Mesendoderm (in vitro differentiated cells): ENCODE data around the gene FRMD4A.
A peak's percentile ranks its signal among the peaks of the same experiment; 100 is the strongest.

Source experiments
- DNase-seq: peaks from one replicate; pipeline ENCODE4 v3.0.0; 2013
- H2AK5ac ChIP-seq: 2 replicates; pipeline ENCODE4 v1.6.1; 2013; ENCODE audit warnings: low read length, inconsistent platforms
- H2BK120ac ChIP-seq: 2 replicates; pipeline ENCODE4 v1.6.1; 2013; ENCODE audit warnings: low read depth, mild to moderate bottlenecking, low read length, moderate library complexity, mixed read lengths
- H2BK15ac ChIP-seq: replicated peaks from 2 replicates; pipeline ENCODE4 v1.6.1; 2013; ENCODE audit warnings: low read depth, mild to moderate bottlenecking, moderate library complexity
- H2BK5ac ChIP-seq: 2 replicates; pipeline ENCODE4 v1.6.1; 2013; ENCODE audit warnings: low read length, inconsistent platforms
- H3K18ac ChIP-seq: 2 replicates; pipeline ENCODE4 v1.6.1; 2013; ENCODE audit warnings: mild to moderate bottlenecking, low read length, mixed read lengths
- H3K23ac ChIP-seq: one replicate; pipeline ENCODE4 v1.6.1; 2013; ENCODE audit warnings: low read length
- H3K27ac ChIP-seq: 2 replicates; pipeline ENCODE4 v1.5.1; 2013; ENCODE audit warnings: low read depth, mild to moderate bottlenecking, inconsistent platforms, low read length, moderate library complexity
- H3K27me3 ChIP-seq: 2 replicates; pipeline ENCODE4 v1.6.1; 2013; ENCODE audit warnings: low read length, control low read depth, mild to moderate bottlenecking, inconsistent platforms; ENCODE audit not compliant: insufficient read depth, poor library complexity
- H3K36me3 ChIP-seq: 2 replicates; pipeline ENCODE4 v1.6.1; 2013; ENCODE audit warnings: low read length, inconsistent platforms; ENCODE audit not compliant: control insufficient read depth, insufficient read depth
- H3K4ac ChIP-seq: one replicate; pipeline ENCODE4 v1.6.1; 2013; ENCODE audit warnings: low read depth, mild to moderate bottlenecking, low read length, moderate library complexity
- H3K4me1 ChIP-seq: 2 replicates; pipeline ENCODE4 v1.6.1; 2013; ENCODE audit warnings: low read depth, low read length, inconsistent platforms; ENCODE audit not compliant: control insufficient read depth
- H3K4me2 ChIP-seq: 2 replicates; pipeline ENCODE4 v1.6.1; 2013; ENCODE audit warnings: low read length
- H3K4me3 ChIP-seq: 2 replicates; pipeline ENCODE4 v1.5.1; 2013; ENCODE audit warnings: mild to moderate bottlenecking, low read length
- H3K56ac ChIP-seq: one replicate; pipeline ENCODE4 v1.6.1; 2013; ENCODE audit warnings: low read length
- H3K79me1 ChIP-seq: 2 replicates; pipeline ENCODE4 v1.6.1; 2013; ENCODE audit warnings: low read length, inconsistent platforms
- H3K79me2 ChIP-seq: 2 replicates; pipeline ENCODE4 v1.6.1; 2013; ENCODE audit warnings: mild to moderate bottlenecking, low read length; ENCODE audit not compliant: control insufficient read depth, insufficient read depth
- H3K9ac ChIP-seq: 2 replicates; pipeline ENCODE4 v1.6.1; 2013; ENCODE audit warnings: low read length, inconsistent platforms
- H4K5ac ChIP-seq: one replicate; pipeline ENCODE4 v1.6.1; 2013; ENCODE audit warnings: low read length
- H4K8ac ChIP-seq: one replicate; pipeline ENCODE4 v1.6.1; 2013; ENCODE audit warnings: low read depth, mild to moderate bottlenecking, control low read depth, low read length, moderate library complexity
- WGBS: extraction: QIAGEN DNeasy Blood & Tissue Kit; methylation state at CpG from one replicate; pipeline ENCODE4 v1.1.7; 2013; ENCODE audit warnings: low lambda C conversion rate, missing lambda C conversion rate; ENCODE audit not compliant: insufficient coverage; ENCODE audit errors: extremely low coverage; 5-methylcytosine and 5-hydroxymethylcytosine counted together

The FRMD4A gene

GRCh38 chr10:13743101-13743693, 587.5 kb downstream of the FRMD4A start:
- Histone ChIP-seq H3K23ac (no peak overlapping the region), H4K8ac (no peak overlapping the region), H3K4me1 (no peaks in the 10 kb centered on the region), H3K4me3 (no peak overlapping the region), H3K18ac (no peak overlapping the region), H3K27me3 (no peaks in the 10 kb centered on the region), H3K27ac (no peak overlapping the region), H3K4me2 (no peak overlapping the region), H2BK15ac (no peak overlapping the region), H2AK5ac (no peak overlapping the region), H4K5ac (no peak overlapping the region), H3K4ac (no peak overlapping the region), H2BK5ac (no peak overlapping the region), H3K36me3 (no peaks in the 10 kb centered on the region), H2BK120ac (no peak overlapping the region), H3K79me2 (no peaks in the 10 kb centered on the region), H3K79me1 (no peaks in the 10 kb centered on the region), H3K56ac (no peak overlapping the region), H3K9ac (no peak overlapping the region)
- DNase-seq = no peak
- no CpG with 5 or more reads among the region's 15 CpGs for WGBS

GRCh38 chr10:13741438-13741837, 589.3 kb downstream of the FRMD4A start:
- Histone ChIP-seq H3K4me1 (no peaks in the 10 kb centered on the region), H3K4ac (no peak overlapping the region), H4K5ac (no peak overlapping the region), H3K36me3 (no peaks in the 10 kb centered on the region), H3K18ac (no peak overlapping the region), H3K23ac (no peak overlapping the region), H3K79me2 (no peaks in the 10 kb centered on the region), H2BK15ac (no peak overlapping the region), H2AK5ac (no peak overlapping the region), H3K56ac (no peak overlapping the region), H2BK5ac (no peak overlapping the region), H4K8ac (no peak overlapping the region), H3K27ac (no peak overlapping the region), H3K4me2 (no peak overlapping the region), H3K27me3 (no peaks in the 10 kb centered on the region), H3K4me3 (no peak overlapping the region), H2BK120ac (no peak overlapping the region), H3K79me1 (no peaks in the 10 kb centered on the region), H3K9ac (no peak overlapping the region)
- peak; percentile 19 for DNase-seq
- WGBS = no CpG with 5 or more reads among the region's 5 CpGs

- no CpG with 5 or more reads among the region's 4 CpGs for WGBS
Observed at GRCh38 chr10:13740461-13740860, 590.3 kb downstream of the FRMD4A start.

GRCh38 chr10:13739183-13739582, 591.5 kb downstream of the FRMD4A start:
- DNase-seq = no peak
- no peak overlapping the region for H2BK15ac ChIP-seq
- no peak overlapping the region for H2BK120ac ChIP-seq
- no peaks in the 10 kb centered on the region for H3K79me1 ChIP-seq
- H4K8ac ChIP-seq = no peak overlapping the region
- H3K4me2 ChIP-seq = no peak overlapping the region
- no peak overlapping the region for H3K56ac ChIP-seq
- no peak overlapping the region for H3K4me3 ChIP-seq
- H3K27ac ChIP-seq = no peak overlapping the region
- WGBS = no CpG with 5 or more reads among the region's 2 CpGs
- H3K9ac ChIP-seq = no peak overlapping the region
- H2BK5ac ChIP-seq = no peak overlapping the region
- no peak overlapping the region for H2AK5ac ChIP-seq
- no peak overlapping the region for H3K23ac ChIP-seq
- H3K18ac ChIP-seq = no peak overlapping the region
- H3K27me3 ChIP-seq = no peaks in the 10 kb centered on the region
- no peak overlapping the region for H4K5ac ChIP-seq
- no peaks in the 10 kb centered on the region for H3K4me1 ChIP-seq
- H3K36me3 ChIP-seq = no peaks in the 10 kb centered on the region
- H3K79me2 ChIP-seq = no peaks in the 10 kb centered on the region
- no peak overlapping the region for H3K4ac ChIP-seq

More at GRCh38 chr10:13740461-13740860, 590.3 kb downstream of the FRMD4A start:
- Histone ChIP-seq H2BK120ac (no peak overlapping the region), H3K36me3 (no peaks in the 10 kb centered on the region), H3K27me3 (no peaks in the 10 kb centered on the region), H3K79me1 (no peaks in the 10 kb centered on the region), H3K4ac (no peak overlapping the region), H3K79me2 (no peaks in the 10 kb centered on the region), H3K4me2 (no peak overlapping the region), H4K5ac (no peak overlapping the region), H3K4me1 (no peaks in the 10 kb centered on the region), H3K4me3 (no peak overlapping the region), H2AK5ac (no peak overlapping the region), H4K8ac (no peak overlapping the region), H3K56ac (no peak overlapping the region), H2BK15ac (no peak overlapping the region), H3K23ac (no peak overlapping the region), H3K27ac (no peak overlapping the region), H3K18ac (no peak overlapping the region), H3K9ac (no peak overlapping the region), H2BK5ac (no peak overlapping the region)
- no peak for DNase-seq

GRCh38 chr10:13736506-13736905, 594.2 kb downstream of the FRMD4A start:
- Histone ChIP-seq H2BK120ac (no peak overlapping the region), H3K36me3 (no peaks in the 10 kb centered on the region), H3K79me2 (no peaks in the 10 kb centered on the region), H2BK15ac (no peak overlapping the region), H4K8ac (no peak overlapping the region), H3K9ac (no peak overlapping the region), H2BK5ac (no peak overlapping the region), H3K18ac (no peak overlapping the region), H3K4me1 (no peaks in the 10 kb centered on the region), H2AK5ac (no peak overlapping the region), H3K4me3 (no peak overlapping the region), H3K4ac (no peak overlapping the region), H3K4me2 (no peak overlapping the region), H4K5ac (no peak overlapping the region), H3K56ac (no peak overlapping the region), H3K23ac (no peak overlapping the region), H3K79me1 (no peaks in the 10 kb centered on the region), H3K27me3 (no peaks in the 10 kb centered on the region), H3K27ac (no peak overlapping the region)
- DNase-seq = no peak
- WGBS = no CpG with 5 or more reads among the region's 3 CpGs

- Histone ChIP-seq H2BK15ac (no peak overlapping the region), H3K9ac (no peak overlapping the region), H3K27ac (no peak overlapping the region), H3K18ac (no peak overlapping the region), H3K23ac (no peak overlapping the region), H3K56ac (no peak overlapping the region), H3K27me3 (no peaks in the 10 kb centered on the region), H3K36me3 (no peaks in the 10 kb centered on the region), H3K4me3 (no peak overlapping the region), H4K8ac (no peak overlapping the region), H4K5ac (no peak overlapping the region), H3K4me1 (no peaks in the 10 kb centered on the region), H3K4me2 (no peak overlapping the region), H2BK120ac (no peak overlapping the region), H3K79me1 (no peaks in the 10 kb centered on the region), H2BK5ac (no peak overlapping the region), H2AK5ac (no peak overlapping the region), H3K4ac (no peak overlapping the region), H3K79me2 (no peaks in the 10 kb centered on the region)
- no peak for DNase-seq
- no CpG with 5 or more reads among the region's 8 CpGs for WGBS
Observed at GRCh38 chr10:13734151-13734550, 596.6 kb downstream of the FRMD4A start.
